HTR-8/SVneo (cell line): ENCODE data around the gene CDH13.
A peak's percentile ranks its signal among the peaks of the same experiment; 100 is the strongest.

Experiments used
- DNase-seq: peaks from one replicate; pipeline ENCODE4 v3.0.0; 2011; ENCODE audit warnings: low spot score, mixed read lengths; ENCODE audit not compliant: insufficient read length
- FAIRE-seq: peaks from 2 replicates; lab custom pipeline; 2011; peaks lifted over from hg19 to GRCh38; lab: Jason Lieb, UNC

CDH13 gene

GRCh38 chr16:83300326-83300725 lies 673.6 kb downstream of the CDH13 start:
- FAIRE-seq = no peak
- no peak for DNase-seq

- FAIRE-seq = no peak
- no peak for DNase-seq
Measured at GRCh38 chr16:83301971-83302370, 675.2 kb downstream of the CDH13 start.

DNA sequence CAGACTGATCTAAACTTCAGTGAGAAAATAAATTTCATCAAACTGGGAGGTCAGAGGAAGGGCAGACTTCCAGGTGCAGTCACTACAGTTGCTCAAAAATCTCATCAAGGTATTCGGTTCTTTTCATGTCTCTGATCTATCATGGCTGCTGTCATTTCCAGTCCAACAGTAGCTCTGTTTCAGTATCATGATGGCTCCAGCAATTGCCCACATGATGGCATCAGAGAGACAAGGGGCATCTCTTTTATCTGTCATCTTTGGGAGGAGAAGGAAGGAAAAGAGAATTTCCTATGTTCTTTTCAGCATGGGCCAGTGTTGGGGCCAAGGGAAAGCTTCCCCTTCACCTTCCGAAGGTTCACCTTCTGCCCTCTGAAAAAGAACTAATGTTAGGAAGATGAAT lies 676.1 kb downstream of the CDH13 start:
- FAIRE-seq = no peak

GRCh38 chr16:83305092-83305491 lies 678.3 kb downstream of the CDH13 start:
- FAIRE-seq (peak; percentile 9), DNase-seq (peak; percentile 67)

More for the DNA sequence above, 676.1 kb downstream of the CDH13 start:
- no peak for DNase-seq

- DNase-seq (no peak), FAIRE-seq (no peak)
Measured at GRCh38 chr16:83306961-83307593, 680.3 kb downstream of the CDH13 start.

DNA sequence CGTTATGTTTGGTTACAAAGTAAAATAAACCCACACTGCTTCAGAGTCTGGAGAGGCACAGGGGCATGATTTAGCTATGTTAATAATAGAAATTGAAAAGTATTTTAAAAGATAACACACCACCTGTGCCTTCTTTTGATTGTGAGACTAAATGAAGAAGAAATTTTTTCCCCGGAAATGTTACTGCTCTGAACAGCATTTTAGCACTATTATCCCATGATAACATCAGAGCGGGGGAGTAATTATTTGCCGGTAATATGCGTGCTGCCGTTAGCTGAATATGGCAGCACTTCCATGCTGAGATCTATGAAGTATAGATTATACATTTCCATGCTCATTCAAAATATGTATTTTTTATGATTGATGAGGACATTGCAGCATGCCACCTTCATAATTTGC lies 680.8 kb downstream of the CDH13 start:
- DNase-seq = no peak
- no peak for FAIRE-seq

- FAIRE-seq = no peak
- no peak for DNase-seq
Measured at GRCh38 chr16:83308414-83308813, 681.6 kb downstream of the CDH13 start.

- DNase-seq (no peak), FAIRE-seq (no peak)
Measured at GRCh38 chr16:83310816-83311215, 684.0 kb downstream of the CDH13 start.

DNA sequence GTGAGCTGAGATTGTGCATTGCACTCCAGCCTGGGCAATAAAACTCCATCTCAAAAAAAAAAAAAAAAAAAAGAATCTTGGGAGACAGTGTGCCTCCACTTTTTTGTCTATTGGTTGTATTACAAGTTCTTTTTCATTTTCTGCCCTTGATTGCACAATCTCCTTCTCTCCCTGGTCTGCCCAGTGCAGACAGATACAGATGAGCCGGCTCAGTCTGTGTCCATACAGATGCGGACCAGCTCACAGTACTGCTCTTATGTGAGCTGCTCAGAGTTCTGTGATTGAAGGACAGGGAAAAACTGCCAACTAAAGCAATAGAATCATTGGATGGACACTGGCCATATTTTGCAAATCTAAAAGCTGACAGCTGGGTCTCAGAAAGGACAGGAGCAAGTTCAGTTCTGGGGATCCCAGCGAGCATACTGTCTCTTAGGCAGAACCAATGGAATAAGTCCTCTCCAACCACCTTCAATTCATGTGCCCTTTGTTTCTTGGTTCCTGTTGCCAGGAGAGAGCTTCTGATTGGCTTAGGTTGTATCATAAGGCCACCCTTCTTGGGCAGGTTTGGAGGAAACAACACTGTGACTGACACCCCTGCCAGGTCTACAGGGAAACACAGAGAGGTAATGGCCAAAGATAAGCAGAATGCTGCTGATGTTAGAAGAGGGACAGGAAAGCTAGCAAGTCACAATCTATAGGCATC lies 685.4 kb downstream of the CDH13 start:
- FAIRE-seq = no peak
- no peak for DNase-seq

- FAIRE-seq = no peak
Measured at GRCh38 chr16:83312718-83313245, 686.0 kb downstream of the CDH13 start.

GRCh38 chr16:83315271-83315670 lies 688.5 kb downstream of the CDH13 start:
- DNase-seq (no peak), FAIRE-seq (peak; percentile 73)

More at GRCh38 chr16:83312718-83313245, 686.0 kb downstream of the CDH13 start:
- no peak for DNase-seq

DNA sequence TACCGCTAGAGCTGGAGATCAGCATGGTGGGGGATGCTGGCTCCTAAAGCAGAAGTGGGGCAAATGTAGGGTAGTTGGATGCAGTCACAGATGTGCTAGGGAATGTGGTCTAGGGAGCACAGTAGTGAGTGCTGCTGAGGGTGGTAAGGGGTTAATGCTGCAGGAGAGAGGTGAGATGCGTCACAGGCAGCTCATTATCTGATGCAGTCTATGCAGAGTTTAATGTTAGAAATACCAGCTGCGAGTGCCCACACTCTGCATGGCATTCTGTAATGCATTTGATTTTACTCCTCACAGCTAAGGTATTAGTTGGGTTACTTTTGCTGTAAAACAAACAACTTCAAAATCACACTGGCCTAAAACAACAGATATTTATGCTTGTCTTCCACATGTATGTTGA lies 689.7 kb downstream of the CDH13 start:
- FAIRE-seq (no peak), DNase-seq (no peak)

DNA sequence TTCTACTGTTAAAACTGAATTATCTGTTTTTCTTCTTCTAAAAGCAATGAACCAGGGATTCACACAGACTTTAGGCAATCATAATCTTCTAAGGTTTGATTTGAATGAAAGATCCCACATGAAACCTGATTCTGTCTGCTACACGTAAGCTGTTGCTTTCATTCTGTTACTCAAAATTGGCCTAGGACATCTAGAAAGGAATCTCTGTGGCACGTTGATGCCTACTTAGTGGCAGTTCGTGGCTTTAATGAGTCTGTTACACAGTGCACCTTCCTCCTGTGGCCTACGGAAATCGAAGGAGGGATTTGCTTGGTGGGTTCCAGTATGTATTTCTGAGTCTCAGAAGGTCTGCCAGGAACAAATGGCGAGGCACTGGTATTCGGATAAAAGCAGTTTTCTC lies 691.6 kb downstream of the CDH13 start:
- FAIRE-seq (no peak), DNase-seq (no peak)

DNA sequence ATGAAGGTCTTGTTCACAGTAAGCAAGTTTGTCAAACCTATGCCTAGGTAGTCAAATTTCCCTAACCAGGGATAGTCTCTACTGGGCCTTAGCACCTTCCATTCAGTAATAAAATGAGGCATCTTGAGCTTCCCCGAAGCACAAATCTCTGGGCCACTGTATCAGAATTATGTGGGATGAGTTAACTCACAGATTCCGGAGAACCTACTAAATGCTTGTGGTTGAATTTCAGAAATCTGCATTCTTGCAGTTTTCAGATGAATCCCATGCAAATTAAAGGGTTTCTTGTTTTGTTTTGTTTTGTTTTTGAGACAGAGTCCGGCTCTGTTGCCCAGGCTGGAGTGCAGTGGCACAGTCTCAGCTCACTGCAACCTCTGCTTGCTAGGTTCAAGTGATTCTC lies 702.2 kb downstream of the CDH13 start:
- DNase-seq = no peak
- no peak for FAIRE-seq

- DNase-seq = no peak
- FAIRE-seq = no peak
Measured at GRCh38 chr16:83329441-83329840, 702.7 kb downstream of the CDH13 start.

DNA sequence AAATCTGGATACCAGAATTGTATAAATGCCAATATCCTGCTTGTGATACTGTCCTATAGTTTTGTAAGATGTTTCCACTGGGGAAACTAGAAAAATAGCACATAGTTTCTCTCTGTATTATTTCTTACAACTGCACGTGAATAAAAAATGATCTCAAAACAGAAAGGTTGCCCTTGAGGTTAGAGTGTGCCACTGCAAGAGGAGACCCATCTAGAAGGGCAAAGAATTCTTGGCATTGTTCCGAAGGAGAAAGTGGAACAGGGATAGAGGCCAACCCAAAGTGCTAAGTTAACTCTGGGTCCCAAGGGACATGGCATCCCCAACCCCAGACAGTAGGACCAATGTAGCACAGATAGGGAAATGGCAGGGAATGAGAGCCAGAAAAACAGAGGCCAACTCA lies 703.5 kb downstream of the CDH13 start:
- no peak for DNase-seq
- no peak for FAIRE-seq

- no peak for FAIRE-seq
- DNase-seq = no peak
Measured at GRCh38 chr16:83335076-83335475, 708.3 kb downstream of the CDH13 start.

DNA sequence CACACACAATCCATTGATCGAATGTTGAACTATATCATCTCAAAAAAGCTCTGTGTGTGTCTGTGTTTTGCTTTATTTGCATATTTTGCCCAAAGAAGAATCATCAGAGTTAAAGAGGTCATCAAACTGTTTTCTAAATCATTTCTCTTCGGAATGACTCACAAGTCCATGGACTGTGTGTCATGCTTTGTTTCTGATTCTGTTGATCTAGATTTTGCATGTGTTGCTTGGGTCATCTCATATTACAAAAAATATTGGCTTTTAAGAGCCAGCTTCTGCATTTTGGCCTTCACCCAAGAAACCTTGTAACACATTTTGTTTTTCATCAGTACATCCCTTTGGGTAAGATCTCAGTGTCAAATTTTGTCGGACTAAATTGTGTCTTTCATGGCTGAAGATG lies 709.8 kb downstream of the CDH13 start:
- DNase-seq (peak; percentile 54), FAIRE-seq (no peak)

DNA sequence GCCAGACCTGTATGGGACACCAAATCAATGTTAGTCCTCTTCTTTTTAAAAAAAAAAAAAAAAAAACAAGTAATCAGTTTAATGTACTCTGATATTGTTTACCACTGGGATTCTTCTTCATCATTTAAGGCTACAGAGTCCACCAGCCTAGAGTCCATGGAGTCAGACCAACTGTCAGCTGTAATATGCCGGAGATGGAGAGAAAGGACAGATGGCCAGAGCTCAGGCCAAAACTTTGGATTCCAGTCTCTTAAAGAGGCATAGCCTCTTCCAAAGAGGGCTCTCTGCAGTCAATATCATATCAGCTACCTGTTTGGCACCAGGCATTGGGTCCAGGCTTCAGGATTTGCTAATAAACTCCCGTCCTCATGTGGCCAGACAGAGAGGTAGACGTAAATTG lies 711.4 kb downstream of the CDH13 start:
- DNase-seq (no peak), FAIRE-seq (no peak)

GRCh38 chr16:83338941-83339340 lies 712.2 kb downstream of the CDH13 start:
- peak; percentile 59 for FAIRE-seq

DNA sequence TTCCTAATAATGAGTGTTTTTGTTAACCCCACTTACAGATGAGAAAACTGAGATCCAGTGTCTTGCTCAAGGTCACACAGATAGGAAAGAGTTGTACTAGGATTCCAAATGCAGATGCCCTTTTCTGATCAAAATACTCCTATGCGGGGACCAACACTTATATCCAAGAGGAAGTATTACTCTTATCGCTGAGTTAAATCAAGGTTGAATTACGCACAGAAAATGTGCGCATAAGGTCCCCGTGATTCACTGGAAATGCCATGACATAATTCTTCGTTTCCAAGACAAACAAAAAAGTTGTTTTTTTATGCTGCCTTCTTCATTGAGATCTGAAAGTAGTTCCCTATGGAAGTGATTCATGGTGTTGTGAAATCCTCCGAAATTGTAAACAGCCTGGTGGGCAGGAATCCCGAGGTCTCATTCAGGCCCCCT lies 717.2 kb downstream of the CDH13 start:
- DNase-seq = peak; percentile 71

More at GRCh38 chr16:83338941-83339340, 712.2 kb downstream of the CDH13 start:
- peak; percentile 46 for DNase-seq

More for the DNA sequence above, 717.2 kb downstream of the CDH13 start:
- peak; percentile 40 for FAIRE-seq
